BE2C (cell line): ENCODE measurements around the gene ADAM10.

Experiments used
- DNase-seq: peaks from one replicate; pipeline ENCODE4 v3.0.0-alpha.2; 2020
- H3K27me3 ChIP-seq: fragments of 250-450 bp; sonication (Bioruptor Pico); 2 replicates; pipeline ENCODE4 v1.5.1; 2020; ENCODE audit warnings: mild to moderate bottlenecking
- H3K36me3 ChIP-seq: fragments of 250-450 bp; sonication (Bioruptor Pico); 2 replicates; pipeline ENCODE4 v1.5.1; 2020; ENCODE audit warnings: mild to moderate bottlenecking
- H3K4me1 ChIP-seq: fragments of 250-450 bp; sonication (Bioruptor Pico); 2 replicates; pipeline ENCODE4 v1.5.1; 2020
- H3K4me3 ChIP-seq: 2 replicates; pipeline ENCODE4 v1.5.1; 2011; ENCODE audit warnings: low read depth, low read length
- H3K9me3 ChIP-seq: fragments of 250-450 bp; sonication (Bioruptor Pico); 2 replicates; pipeline ENCODE4 v1.5.1; 2020
- TF ChIP-seq, protein P1 (sequence below): IDR thresholded peaks from 2 replicates; pipeline ENCODE4 v1.5.1; 2012; ENCODE audit warnings: mild to moderate bottlenecking, low read depth, low read length

Gene ADAM10

DNA sequence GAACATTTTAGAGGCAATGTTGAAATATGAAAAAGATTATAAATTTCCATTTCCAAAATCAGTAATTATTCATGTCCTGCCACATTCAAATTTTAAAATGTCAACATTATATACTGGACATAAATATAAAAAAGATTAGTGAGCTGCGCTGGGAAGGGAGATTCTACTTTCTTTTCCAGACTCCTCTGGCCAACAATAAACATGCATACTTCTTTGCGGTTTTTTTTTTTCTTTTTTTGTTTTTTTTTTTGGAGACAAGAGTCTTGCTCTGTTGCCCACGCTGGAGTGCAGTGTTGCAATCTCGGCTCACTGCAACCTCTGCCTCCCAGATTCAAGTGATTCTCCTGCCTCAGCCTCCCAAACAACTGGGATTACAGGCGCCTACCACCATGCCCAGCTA, 105.5 kb downstream of the ADAM10 start:
- H3K36me3 ChIP-seq, result peaks cover 6% of the 10 kb centered on the region; the same call in 1 of the 2 replicates

DNA sequence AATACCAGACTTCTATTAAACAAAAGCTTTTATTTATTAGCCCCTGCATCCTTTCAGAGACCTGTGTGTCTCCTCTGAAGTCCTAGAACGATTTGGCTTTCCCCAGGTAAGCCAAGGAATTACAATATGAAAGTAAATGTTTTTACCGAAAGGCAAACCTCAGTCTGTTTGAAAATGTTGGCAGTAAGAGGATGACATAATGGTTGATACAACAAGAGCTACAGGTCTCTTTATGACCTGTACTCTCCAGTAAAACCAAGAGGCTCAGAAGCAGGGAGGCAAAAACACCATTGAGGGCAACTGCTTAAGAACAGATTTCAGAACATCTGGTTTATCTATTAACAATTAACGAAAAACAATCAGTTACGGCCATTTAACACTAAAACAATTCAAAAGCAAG, 107.8 kb downstream of the ADAM10 start:
- H3K27me3 ChIP-seq, result no peaks in the 10 kb centered on the region
- no peak overlapping the region for H3K4me3 ChIP-seq
- no peaks in the 10 kb centered on the region for H3K9me3 ChIP-seq
- no peak for DNase-seq
- no peaks in the 10 kb centered on the region for H3K4me1 ChIP-seq
- TF ChIP-seq, protein P1, sequence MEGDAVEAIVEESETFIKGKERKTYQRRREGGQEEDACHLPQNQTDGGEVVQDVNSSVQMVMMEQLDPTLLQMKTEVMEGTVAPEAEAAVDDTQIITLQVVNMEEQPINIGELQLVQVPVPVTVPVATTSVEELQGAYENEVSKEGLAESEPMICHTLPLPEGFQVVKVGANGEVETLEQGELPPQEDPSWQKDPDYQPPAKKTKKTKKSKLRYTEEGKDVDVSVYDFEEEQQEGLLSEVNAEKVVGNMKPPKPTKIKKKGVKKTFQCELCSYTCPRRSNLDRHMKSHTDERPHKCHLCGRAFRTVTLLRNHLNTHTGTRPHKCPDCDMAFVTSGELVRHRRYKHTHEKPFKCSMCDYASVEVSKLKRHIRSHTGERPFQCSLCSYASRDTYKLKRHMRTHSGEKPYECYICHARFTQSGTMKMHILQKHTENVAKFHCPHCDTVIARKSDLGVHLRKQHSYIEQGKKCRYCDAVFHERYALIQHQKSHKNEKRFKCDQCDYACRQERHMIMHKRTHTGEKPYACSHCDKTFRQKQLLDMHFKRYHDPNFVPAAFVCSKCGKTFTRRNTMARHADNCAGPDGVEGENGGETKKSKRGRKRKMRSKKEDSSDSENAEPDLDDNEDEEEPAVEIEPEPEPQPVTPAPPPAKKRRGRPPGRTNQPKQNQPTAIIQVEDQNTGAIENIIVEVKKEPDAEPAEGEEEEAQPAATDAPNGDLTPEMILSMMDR, result no peak
- H3K36me3 ChIP-seq, result peaks cover 8% of the 10 kb centered on the region; the same call in 1 of the 2 replicates

More for the DNA sequence above, 105.5 kb downstream of the ADAM10 start:
- DNase-seq, result no peak
- Histone ChIP-seq H3K27me3 (no peaks in the 10 kb centered on the region), H3K4me1 (no peaks in the 10 kb centered on the region), H3K4me3 (no peak overlapping the region), H3K9me3 (no peaks in the 10 kb centered on the region)
- TF ChIP-seq, protein P1, result no peak

DNA sequence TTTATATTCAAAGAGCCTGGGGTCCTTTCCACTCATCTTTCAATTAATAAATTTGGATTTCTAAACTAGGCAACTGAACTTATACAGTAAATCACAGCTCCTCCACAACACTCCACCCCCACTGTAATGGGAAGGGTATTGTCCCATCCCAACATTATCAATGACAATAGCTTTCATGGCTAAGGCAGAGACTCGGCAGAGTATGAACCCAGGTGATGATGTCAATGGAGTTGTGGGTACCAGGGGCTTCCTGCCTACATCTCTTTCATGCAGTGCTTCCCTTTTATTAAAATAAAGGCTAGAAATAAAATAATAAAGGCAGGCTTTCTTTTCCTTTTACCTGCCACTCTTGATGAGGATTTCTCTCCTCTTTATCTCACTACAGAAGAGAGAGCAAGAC, 109.5 kb downstream of the ADAM10 start:
- TF ChIP-seq, protein P1, result no peak
- H3K27me3 ChIP-seq, result no peaks in the 10 kb centered on the region
- peaks cover 8% of the 10 kb centered on the region; the same call in 1 of the 2 replicates for H3K36me3 ChIP-seq
- no peaks in the 10 kb centered on the region for H3K4me1 ChIP-seq
- DNase-seq, result no peak
- no peak overlapping the region for H3K4me3 ChIP-seq
- H3K9me3 ChIP-seq, result no peaks in the 10 kb centered on the region

DNA sequence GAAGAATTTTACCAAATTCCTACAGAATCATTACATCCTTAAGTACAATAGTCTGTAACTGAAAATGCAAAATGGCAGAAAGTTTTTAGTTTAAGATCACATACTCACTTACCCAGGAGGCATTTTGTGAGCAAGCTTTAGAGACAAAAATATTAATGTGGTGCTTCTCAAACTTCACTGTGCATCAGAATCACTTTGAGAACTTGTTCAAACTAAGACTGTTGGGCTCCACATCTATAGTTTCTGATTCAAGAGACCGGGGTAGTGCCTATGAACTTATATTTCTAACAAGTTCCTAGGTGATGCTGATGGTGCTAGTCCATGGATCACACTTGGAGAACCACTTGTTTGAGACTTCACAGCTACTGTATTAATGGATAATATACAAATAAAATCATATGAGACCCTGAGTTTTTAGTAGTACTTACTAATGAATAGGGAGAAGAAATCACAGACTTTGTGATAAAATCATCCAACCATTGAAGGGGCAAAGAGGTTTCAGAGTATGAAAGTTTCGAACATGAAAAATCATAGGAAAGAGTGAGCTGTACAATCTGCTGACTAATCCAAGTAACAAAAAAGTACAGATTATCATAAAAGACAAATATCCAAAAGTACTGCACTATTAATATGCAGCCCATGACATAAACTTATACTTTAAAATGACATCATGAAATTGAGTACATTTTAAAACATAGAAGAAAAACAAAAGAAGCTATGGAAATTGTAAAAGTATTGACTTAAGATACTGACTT, 110.3 kb downstream of the ADAM10 start:
- Histone ChIP-seq H3K9me3 (no peaks in the 10 kb centered on the region), H3K4me1 (no peaks in the 10 kb centered on the region), H3K36me3 (peaks cover 8% of the 10 kb centered on the region; the same call in 1 of the 2 replicates), H3K27me3 (no peaks in the 10 kb centered on the region), H3K4me3 (no peak overlapping the region)
- TF ChIP-seq, protein P1, result no peak
- DNase-seq, result no peak

DNA sequence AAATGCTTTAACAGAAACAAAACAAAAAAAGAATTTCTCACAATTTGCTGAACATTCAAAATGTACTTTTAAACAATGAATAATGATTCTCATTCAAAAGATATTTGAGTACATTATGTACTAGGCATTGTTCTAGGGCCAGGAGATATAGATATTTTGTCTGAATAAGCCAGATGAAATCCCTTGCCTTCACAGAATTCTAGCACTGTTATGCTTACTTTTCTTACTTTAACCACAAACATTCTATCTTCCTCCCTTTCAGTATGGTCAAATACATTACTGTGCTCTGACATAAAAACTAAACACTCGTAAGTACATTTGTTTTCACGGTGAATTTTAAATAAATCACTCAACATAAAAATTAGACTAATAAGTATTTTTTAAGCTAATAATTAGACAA, 116.7 kb downstream of the ADAM10 start:
- H3K4me3 ChIP-seq, result no peak overlapping the region
- TF ChIP-seq, protein P1, result no peak
- H3K27me3 ChIP-seq, result no peaks in the 10 kb centered on the region
- H3K36me3 ChIP-seq, result peaks cover 13% of the 10 kb centered on the region
- no peaks in the 10 kb centered on the region for H3K9me3 ChIP-seq
- H3K4me1 ChIP-seq, result no peaks in the 10 kb centered on the region
- DNase-seq, result no peak

DNA sequence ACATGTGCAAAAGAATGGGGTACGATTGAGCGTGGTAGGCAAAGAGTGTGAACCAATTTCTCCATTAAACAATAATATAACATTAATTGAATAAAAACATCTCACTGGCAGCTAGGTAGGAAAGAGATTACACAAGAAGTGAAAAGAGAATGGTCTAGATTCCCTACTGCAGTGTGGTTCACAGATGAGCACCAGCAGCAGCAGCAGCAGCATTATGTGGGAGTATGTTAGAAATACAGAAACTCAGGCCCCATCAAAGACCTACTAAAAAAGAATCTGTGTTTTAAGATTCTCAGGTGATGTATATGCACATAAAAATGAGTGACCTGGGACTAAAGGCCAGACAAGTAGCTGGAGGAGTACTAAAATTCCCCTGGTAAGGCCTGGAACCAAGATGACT, 118.2 kb downstream of the ADAM10 start:
- Histone ChIP-seq H3K9me3 (no peaks in the 10 kb centered on the region), H3K36me3 (peaks cover 18% of the 10 kb centered on the region), H3K4me3 (no peak overlapping the region), H3K27me3 (no peaks in the 10 kb centered on the region), H3K4me1 (no peaks in the 10 kb centered on the region)
- DNase-seq, result no peak
- TF ChIP-seq, protein P1, result no peak
